Lower leg skin (tissue), 3 donors: Measurements from ENCODE around the gene SFMBT1.

Experiments
- POLR2A ChIP-seq, 2 donors: fragments of 450-650 bp; IDR thresholded peaks; one replicate each; pipeline ENCODE4 v1.6.1; 2016 to 2017; ENCODE audit warnings: antibody characterized with exemption in 2 of 2, mild to moderate bottlenecking in 1 of 2, moderate library complexity in 1 of 2
- TF ChIP-seq, protein P1 (sequence below), 3 donors: fragments of 450-650 bp; IDR thresholded peaks; one replicate each; pipeline ENCODE4 v1.5.1; 2016; ENCODE audit warnings: antibody characterized with exemption in 3 of 3, mild to moderate bottlenecking in 3 of 3, moderate library complexity in 2 of 3

DNA sequence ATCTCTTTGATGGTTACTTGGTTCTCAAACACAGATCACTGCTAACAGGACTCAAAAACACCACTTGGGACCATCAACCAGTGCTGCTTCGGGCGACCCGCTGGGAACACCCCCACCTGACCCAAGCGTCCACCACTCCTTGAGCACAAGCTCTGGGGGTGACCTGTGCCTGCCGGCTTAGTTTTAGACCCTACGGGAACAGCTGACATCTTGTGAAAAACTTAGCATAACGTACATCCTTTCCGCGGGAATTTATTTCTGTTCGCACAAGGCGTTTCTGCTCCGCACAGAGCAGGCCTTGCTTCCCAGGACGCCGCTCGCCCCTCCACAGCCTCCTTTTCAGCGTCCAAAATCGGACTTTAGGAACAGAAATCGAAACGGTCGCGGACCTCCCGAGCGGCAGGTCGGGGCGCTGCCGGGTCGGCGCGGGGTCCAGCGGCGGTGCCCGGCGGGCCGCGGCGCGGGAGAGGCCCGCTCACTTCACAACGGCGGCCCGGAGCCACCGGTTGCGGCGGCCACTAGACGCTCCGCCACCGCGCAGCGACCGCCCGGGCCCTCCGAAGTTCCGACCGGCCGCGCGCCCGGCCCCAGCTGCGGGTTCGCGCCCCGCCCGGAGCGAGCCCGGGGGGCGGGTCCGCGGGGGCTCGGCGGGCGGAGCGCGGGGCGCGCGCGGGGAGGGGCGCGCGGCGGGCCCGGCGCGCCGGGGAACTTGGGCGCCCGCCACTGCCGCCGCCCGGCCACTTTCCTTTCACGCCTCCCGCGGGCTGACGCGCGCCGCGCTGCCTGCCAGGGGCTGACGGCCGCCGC, 959 bp downstream of the SFMBT1 start:
- TF ChIP-seq, protein P1, sequence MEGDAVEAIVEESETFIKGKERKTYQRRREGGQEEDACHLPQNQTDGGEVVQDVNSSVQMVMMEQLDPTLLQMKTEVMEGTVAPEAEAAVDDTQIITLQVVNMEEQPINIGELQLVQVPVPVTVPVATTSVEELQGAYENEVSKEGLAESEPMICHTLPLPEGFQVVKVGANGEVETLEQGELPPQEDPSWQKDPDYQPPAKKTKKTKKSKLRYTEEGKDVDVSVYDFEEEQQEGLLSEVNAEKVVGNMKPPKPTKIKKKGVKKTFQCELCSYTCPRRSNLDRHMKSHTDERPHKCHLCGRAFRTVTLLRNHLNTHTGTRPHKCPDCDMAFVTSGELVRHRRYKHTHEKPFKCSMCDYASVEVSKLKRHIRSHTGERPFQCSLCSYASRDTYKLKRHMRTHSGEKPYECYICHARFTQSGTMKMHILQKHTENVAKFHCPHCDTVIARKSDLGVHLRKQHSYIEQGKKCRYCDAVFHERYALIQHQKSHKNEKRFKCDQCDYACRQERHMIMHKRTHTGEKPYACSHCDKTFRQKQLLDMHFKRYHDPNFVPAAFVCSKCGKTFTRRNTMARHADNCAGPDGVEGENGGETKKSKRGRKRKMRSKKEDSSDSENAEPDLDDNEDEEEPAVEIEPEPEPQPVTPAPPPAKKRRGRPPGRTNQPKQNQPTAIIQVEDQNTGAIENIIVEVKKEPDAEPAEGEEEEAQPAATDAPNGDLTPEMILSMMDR (IDR thresholded peaks at IDR 0.05): no peak
- no peak for TF ChIP-seq POLR2A (IDR thresholded peaks at IDR 0.05)
